K562 (cell line): ENCODE measurements around the gene CDKN1B. TPM values are rescaled to one million over a fixed set of nuclear protein-coding genes. Genes with fewer than 3 reads are reported as not detected.

ENCODE experiments used
- ARID3A ChIP-seq: IDR thresholded peaks from 2 replicates; pipeline ENCODE4 v1.6.1; 2012; ENCODE audit warnings: low read depth, low read length, improper control_type of control experiment, borderline replicate concordance
- ATF3 ChIP-seq, 2 experiments: fragments of 450-650 bp in 1 of 2; sonication (generic) in 1 of 2; formaldehyde crosslinking in 1 of 2; IDR thresholded peaks in 1 of 2; conservative IDR thresholded peaks in 1 of 2; 2 replicates each; pipeline versions ENCODE4 v1.6.1 to v1.8.1; 2016 to 2023; ENCODE audit warnings: mild to moderate bottlenecking in 2 of 2, moderate library complexity in 2 of 2, inconsistent platforms in 1 of 2, missing genetic modification reagents in 1 of 2
- ATF4 ChIP-seq: fragments of 450-650 bp; formaldehyde crosslinking; IDR thresholded peaks from 2 replicates; pipeline ENCODE4 v1.4.0; 2022; ENCODE audit warnings: mild to moderate bottlenecking, moderate library complexity
- BRF1 ChIP-seq: IDR thresholded peaks from 3 replicates; pipeline ENCODE4 v1.6.1; 2011; ENCODE audit warnings: borderline replicate concordance, mild to moderate bottlenecking; ENCODE audit not compliant: insufficient read length; ENCODE audit errors: extremely low read depth
- E2F8 ChIP-seq: fragments of 450-650 bp; IDR thresholded peaks from 2 replicates; pipeline ENCODE4 v1.7.1; 2018; ENCODE audit warnings: mild to moderate bottlenecking, low read depth; ENCODE audit not compliant: partially characterized antibody
- FOSL1 ChIP-seq: fragments of 200-800 bp; sonication (Bioruptor generic); conservative IDR thresholded peaks from 2 replicates; pipeline ENCODE4 v1.6.1; 2016; ENCODE audit warnings: missing genetic modification characterization, missing compliant biosample characterization
- GTF2E2 ChIP-seq: fragments of 200-800 bp; sonication (Bioruptor generic); IDR thresholded peaks from 2 replicates; pipeline ENCODE4 v1.6.1; 2016; ENCODE audit warnings: missing genetic modification characterization, missing compliant biosample characterization
- MNT ChIP-seq, 2 experiments: fragments of 450-650 bp; conservative IDR thresholded peaks; 2 replicates each; pipeline ENCODE4 v1.6.1; 2017; ENCODE audit warnings: mild to moderate bottlenecking in 2 of 2, moderate library complexity in 2 of 2
- PTBP1 ChIP-seq: fragments of 200-400 bp; formaldehyde crosslinking; IDR thresholded peaks from 2 replicates; pipeline ENCODE4 v1.6.1; 2017; ENCODE audit warnings: low read depth, low read length
- STAT5B ChIP-seq: fragments of 250-450 bp; sonication (Bioruptor Pico); IDR thresholded peaks from 2 replicates; pipeline ENCODE4 v1.8.0; 2021; ENCODE audit warnings: mild to moderate bottlenecking, inconsistent platforms
- ZBTB1 ChIP-seq: sonication (generic); formaldehyde crosslinking; IDR thresholded peaks from 2 replicates; pipeline ENCODE4 v1.8.1; 2023; ENCODE audit warnings: missing genetic modification reagents, low read depth, mild to moderate bottlenecking, borderline replicate concordance
- ZNF609 ChIP-seq: sonication (generic); formaldehyde crosslinking; IDR thresholded peaks from 2 replicates; pipeline ENCODE4 v1.8.1; 2023; ENCODE audit warnings: missing genetic modification reagents, mild to moderate bottlenecking, borderline replicate concordance
- polyA plus RNA-seq, 8 experiments: library from polyadenylated mRNA; depleted of rRNA in 4 of 8; stranded (reverse) in 5 of 8; unstranded in 3 of 8; fragments of >200 nt; fragmentation: Nextera tagmentation in 2 of 8; fragmentation: Illumina TruSeq in 1 of 8; extraction: Ambion mirVana in 2 of 8; extraction: Trizol in 1 of 8; gene quantifications; 2 replicates each; pipeline versions ENCODE4 v1.2.1 to v1.2.3, GENCODE V29; 2011 to 2014; ENCODE audit warnings: inconsistent platforms in 1 of 8, missing spikeins in 1 of 8
- total RNA-seq, 7 experiments: library from RNA; depleted of rRNA in 6 of 7; stranded (reverse); fragments of >200 nt in 6 of 7; fragmentation: Illumina TruSeq in 2 of 7; extraction: Trizol in 2 of 7; gene quantifications; 2 replicates each; pipeline versions ENCODE4 v1.2.1 to v1.2.3, GENCODE V29; 2011 to 2021; ENCODE audit warnings: low replicate concordance in 1 of 7

The CDKN1B gene
- total and polyA plus RNA-seq, 9 of the 15 experiments (the other 6 are each of a cell fraction or from before 2014, with no cell fraction given), result 2.6 to 35.2 (median 15.5) TPM

GRCh38 chr12:12726555-12727093, 9.5 kb downstream of the CDKN1B start (continued):
- TF ChIP-seq ARID3A, result no peak
- no peak for TF ChIP-seq BRF1
- TF ChIP-seq ZNF609 (CRISPR knock-in tag), result no peak
- no peak for TF ChIP-seq E2F8
- TF ChIP-seq ATF4, result no peak
- TF ChIP-seq PTBP1, result peak; percentile 90
- 0 out of 4 replicates have a peak, but pooled peaks of 1 of the 2 experiments have one; percentile 16 for TF ChIP-seq MNT (conservative IDR thresholded peaks at IDR 0.05)
- TF ChIP-seq GTF2E2 (tag), result 0 out of 2 replicates have a peak, but pooled peaks have one; percentile 2
- TF ChIP-seq FOSL1 (tag), result 0 out of 2 replicates have a peak, but pooled peaks have one; percentile 32
- TF ChIP-seq ATF3 (IDR thresholded peaks at IDR 0.05), result peak; percentile 54
- TF ChIP-seq ATF3 (CRISPR knock-in tag; conservative IDR thresholded peaks at IDR 0.05), result no peak
- no peak for TF ChIP-seq ZBTB1 (CRISPR knock-in tag)
- no peak for TF ChIP-seq STAT5B (CRISPR knock-in tag)
